ENCODE results near the gene KLLN. TPM values are rescaled to one million over a fixed set of nuclear protein-coding genes. Genes with fewer than 3 reads are reported as not detected.

The KLLN gene, protein sequence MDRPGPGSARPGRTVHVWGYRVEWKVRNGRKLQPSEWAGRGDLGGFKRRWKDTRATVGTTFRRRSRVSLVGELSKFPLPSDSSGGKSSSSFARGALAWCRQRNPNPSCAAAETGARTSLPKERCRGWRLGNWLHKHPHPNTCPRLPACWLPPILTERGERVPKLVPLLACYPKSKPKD
- total RNA-seq (2021; fragmentation: NEBNext Ultra II Directional; extraction: Animal tissue kit (Norgen Biotek cat#: 25700)): 0.71 and 0.73 TPM in 2 replicates
- 0.24 TPM in 2 replicates for polyA plus RNA-seq (2011; rRNA removed)
- 0.19 TPM for polyA plus RNA-seq (2011; cell fraction: cytosol; rRNA removed)
- polyA plus RNA-seq (2011; cell fraction: nucleus; rRNA removed): 0.37 TPM
- 0.37 to 0.64 TPM (median 0.46 TPM) in 4 replicates for polyA plus RNA-seq (2012, experiment 1 of 2)
- 0.16 TPM for polyA plus RNA-seq (2012, experiment 2 of 2)
- polyA plus RNA-seq (2013, experiment 1 of 2): 0.16 TPM
- polyA plus RNA-seq (2013, experiment 2 of 2): 0.26 TPM
- 0.76 and 1.2 TPM in 2 replicates for polyA minus RNA-seq (2011; rRNA and poly(A)+ RNA removed)
- polyA minus RNA-seq (2011; cell fraction: cytosol; rRNA and poly(A)+ RNA removed): 0.22 TPM
- 2.8 TPM for polyA minus RNA-seq (2011; cell fraction: nucleus; rRNA and poly(A)+ RNA removed)
- long read RNA-seq, experiment 1: 0 reads
- long read RNA-seq, experiment 2: 0 reads

DNA sequence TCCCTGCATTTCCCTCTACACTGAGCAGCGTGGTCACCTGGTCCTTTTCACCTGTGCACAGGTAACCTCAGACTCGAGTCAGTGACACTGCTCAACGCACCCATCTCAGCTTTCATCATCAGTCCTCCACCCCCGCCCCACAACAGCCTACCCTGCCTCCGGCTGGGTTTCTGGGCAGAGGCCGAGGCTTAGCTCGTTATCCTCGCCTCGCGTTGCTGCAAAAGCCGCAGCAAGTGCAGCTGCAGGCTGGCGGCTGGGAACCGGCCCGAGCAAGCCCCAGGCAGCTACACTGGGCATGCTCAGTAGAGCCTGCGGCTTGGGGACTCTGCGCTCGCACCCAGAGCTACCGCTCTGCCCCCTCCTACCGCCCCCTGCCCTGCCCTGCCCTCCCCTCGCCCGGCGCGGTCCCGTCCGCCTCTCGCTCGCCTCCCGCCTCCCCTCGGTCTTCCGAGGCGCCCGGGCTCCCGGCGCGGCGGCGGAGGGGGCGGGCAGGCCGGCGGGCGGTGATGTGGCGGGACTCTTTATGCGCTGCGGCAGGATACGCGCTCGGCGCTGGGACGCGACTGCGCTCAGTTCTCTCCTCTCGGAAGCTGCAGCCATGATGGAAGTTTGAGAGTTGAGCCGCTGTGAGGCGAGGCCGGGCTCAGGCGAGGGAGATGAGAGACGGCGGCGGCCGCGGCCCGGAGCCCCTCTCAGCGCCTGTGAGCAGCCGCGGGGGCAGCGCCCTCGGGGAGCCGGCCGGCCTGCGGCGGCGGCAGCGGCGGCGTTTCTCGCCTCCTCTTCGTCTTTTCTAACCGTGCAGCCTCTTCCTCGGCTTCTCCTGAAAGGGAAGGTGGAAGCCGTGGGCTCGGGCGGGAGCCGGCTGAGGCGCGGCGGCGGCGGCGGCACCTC lies at the start of gene KLLN, which contains the start of gene PTEN:
Gene KLLN (minus strand): TSS at position 481 of the 891 bp plus-strand sequence. CDS start 1,046 bp downstream, outside the sequence.
Gene PTEN (plus strand): TSS at position 573 of the 891 bp plus-strand sequence. CDS start 845 bp downstream, outside the sequence.
- POLR2A ChIA-PET (ENCODE audit: partially characterized antibody): interaction anchor here (0.8 to 4.4 kb wide), 23 partner anchors 9 to 1018 kb away, joined by 3 to 24 read pairs (median 6); partner anchors contain the start of gene ATAD1
- peak within 1 kb of the TSS; percentile 79; the same call in 1 of the 2 replicates for H2AK5ac ChIP-seq (ENCODE audit: low read depth, low read length)
- FAIRE-seq (no peak), DNase-seq (ENCODE audit: low read depth in 1 of 2, low spot score in 2 of 2) (peak in 1 of 2 experiments; percentile 90)
- peak within 1 kb of the TSS; percentile 99 for H3K18ac ChIP-seq (ENCODE audit: extremely low read depth, low read length)
- peak within 1 kb of the TSS; percentile 83 to 96 (median 90) for H3K4me3 ChIP-seq (ENCODE audit: extremely low read depth in 1 of 4, insufficient read depth in 2 of 4, low read depth in 3 of 4, low read length in 4 of 4)
- H3K4me1 ChIP-seq (replicated peaks in 1 of 4; ENCODE audit: control insufficient read depth in 3 of 4, insufficient read depth in 4 of 4, low read length in 3 of 4): peaks cover 0 to 6% (median 1%) of the 10 kb centered on the region in 4 experiments; a peak in 4 of 7 replicates
- no peak within 1 kb of the TSS for H2BK20ac ChIP-seq (ENCODE audit: low read length)
- H3K27me3 ChIP-seq (replicated peaks in 1 of 4; ENCODE audit: control insufficient read depth in 3 of 4, extremely low read depth in 1 of 4, insufficient read depth in 3 of 4, low read length in 3 of 4): no peaks in the 10 kb centered on the region
- peak within 1 kb of the TSS; percentile 78 to 98 for H3K4me2 ChIP-seq (ENCODE audit: insufficient read depth in 1 of 2, low read depth in 2 of 2, low read length in 2 of 2)
- peaks cover 18 to 42% of the 10 kb centered on the region in 2 experiments for H3K79me2 ChIP-seq (ENCODE audit: control insufficient read depth in 1 of 2, insufficient read depth in 2 of 2, low read length in 2 of 2)
- no peak within 1 kb of the TSS for H3K23ac ChIP-seq (ENCODE audit: insufficient read length)
- H3K27ac ChIP-seq (ENCODE audit: low read depth, low read length): peak within 1 kb of the TSS; percentile 92
- H3K79me1 ChIP-seq (ENCODE audit: low read depth, low read length): no peaks in the 10 kb centered on the region
- H3K9me3 ChIP-seq (ENCODE audit: insufficient read depth in 2 of 2, low read depth in 1 of 2, low read length in 1 of 2): no peaks in the 10 kb centered on the region
- no peaks in the 10 kb centered on the region; a peak in 1 of 8 replicates for H3K36me3 ChIP-seq (ENCODE audit: control insufficient read depth in 2 of 4, insufficient read depth in 4 of 4, low read length in 3 of 4)
- peak within 1 kb of the TSS; percentile 90 for H2BK5ac ChIP-seq (ENCODE audit: low read depth, low read length)
- peak within 1 kb of the TSS; percentile 75 to 97 (median 94) for H3K9ac ChIP-seq (replicated peaks in 1 of 4; ENCODE audit: extremely low read depth in 1 of 4, low read depth in 3 of 4, low read length in 3 of 4)
- H3K4ac ChIP-seq (replicated peaks; ENCODE audit: insufficient read length, low read depth, low read length): no peak within 1 kb of the TSS
- peak within 1 kb of the TSS; percentile 3 for H3K14ac ChIP-seq (ENCODE audit: insufficient read length)
- peak within 1 kb of the TSS; percentile 80 for H4K5ac ChIP-seq (ENCODE audit: insufficient read length, low read depth, low read length)
- no peak within 1 kb of the TSS for H2BK120ac ChIP-seq (replicated peaks; ENCODE audit: low read depth, low read length)
- H2AFZ ChIP-seq (ENCODE audit: low read length): 0 out of 2 replicates have a peak within 1 kb of the TSS, but pooled peaks have one; percentile 18
- peak within 1 kb of the TSS; percentile 92; the same call in 1 of the 2 replicates for H4K8ac ChIP-seq (ENCODE audit: extremely low read depth, insufficient read depth, low read length)
- H3K23me2 ChIP-seq (ENCODE audit: low read depth, low read length): peaks cover 24% of the 10 kb centered on the region
- peak within 1 kb of the TSS; percentile 85 for H2BK12ac ChIP-seq (ENCODE audit: low read depth, low read length)
- CTCF ChIA-PET (ENCODE audit: partially characterized antibody): interaction anchor here (0.9 to 3.8 kb wide), 6 partner anchors 21 to 660 kb away, joined by 3 to 19 read pairs (median 3); partner anchors contain the start of gene ATAD1
- peak within 1 kb of the TSS; percentile 32 for H4K91ac ChIP-seq (replicated peaks; ENCODE audit: insufficient read length, low read length)
- peaks cover 11 to 15% of the 10 kb centered on the region in 2 experiments for H4K20me1 ChIP-seq (replicated peaks in 1 of 2; ENCODE audit: control insufficient read depth in 1 of 2, insufficient read depth in 2 of 2, low read length in 2 of 2)
- peak within 1 kb of the TSS; percentile 89 for H3K56ac ChIP-seq (replicated peaks; ENCODE audit: insufficient read length, low read depth, low read length)
- H2BK15ac ChIP-seq (ENCODE audit: low read length): peak within 1 kb of the TSS; percentile 34; the same call in 1 of the 2 replicates
- 1% methylated on average over 49 of the region's 89 CpGs; no CpG with 5 or more reads in 1 of the 2 experiments for WGBS, 2 experiments (ENCODE audit: extremely low coverage in 1 of 2, insufficient coverage in 1 of 2, insufficient read length in 1 of 2, insufficient replicate concordance in 2 of 2, low coverage in 1 of 2, low lambda C conversion rate in 2 of 2, missing lambda C conversion rate in 1 of 2)
- TF ChIP-seq EGR1 (IDR thresholded peaks at IDR 0.05; ENCODE audit: borderline replicate concordance, low read depth, low read length) (peak; percentile 39; the same call in 1 of the 2 replicates), CBX8 (IDR thresholded peaks at IDR 0.05; ENCODE audit: borderline replicate concordance, low read depth, low read length) (no peak), TEAD4 (IDR thresholded peaks at IDR 0.05; ENCODE audit: low read depth, low read length) (peak; percentile 53; the same call in 1 of the 2 replicates), TBP (IDR thresholded peaks at IDR 0.05; ENCODE audit: low read depth, low read length) (peak; percentile 96), RNF2 (IDR thresholded peaks at IDR 0.05; ENCODE audit: borderline replicate concordance, low read depth, low read length, missing control alignments, poor library complexity, severe bottlenecking) (no peak), EP300 (IDR thresholded peaks at IDR 0.05; ENCODE audit: borderline replicate concordance in 1 of 2, low read depth in 2 of 2, low read length in 2 of 2) (peak in 1 of 2 experiments; percentile 62; a peak in 1 of 3 replicates), SIRT6 (IDR thresholded peaks at IDR 0.05; ENCODE audit: low read length) (no peak)
